Ascending aorta (tissue), 2 donors: ENCODE results near the gene CIRBP. TPM values are rescaled to one million over a fixed set of nuclear protein-coding genes. Genes with fewer than 3 reads are reported as not detected.
"Not testable (repeated sequence)": the region's sequence is repeated elsewhere in the genome, so short reads cannot be mapped to it uniquely, and the experiment has no call there.

Experiments
- DNase-seq, 2 donors: peaks; one replicate each; pipeline ENCODE4 v3.0.0-alpha.2; 2019; ENCODE audit warnings: low spot score in 2 of 2
- H3K27ac ChIP-seq, 2 donors: fragments of 200-600 bp; sonication (generic); one replicate each; pipeline ENCODE4 v1.5.1; 2016 to 2017; ENCODE audit warnings: mild to moderate bottlenecking in 1 of 2
- H3K27me3 ChIP-seq: fragments of 200-600 bp; sonication (generic); one replicate; pipeline ENCODE4 v1.5.1; 2017
- H3K36me3 ChIP-seq, 2 donors: fragments of 200-600 bp; sonication (generic); one replicate each; pipeline ENCODE4 v1.5.1; 2016
- H3K4me1 ChIP-seq, 2 donors: fragments of 200-600 bp; sonication (generic); one replicate each; pipeline ENCODE4 v1.5.1; 2016 to 2017; ENCODE audit warnings: mild to moderate bottlenecking in 1 of 2
- H3K4me3 ChIP-seq, 2 donors: fragments of 200-600 bp; sonication (generic); one replicate each; pipeline ENCODE4 v1.5.1; 2016 to 2017; ENCODE audit warnings: mild to moderate bottlenecking in 1 of 2
- H3K9me3 ChIP-seq, 2 donors: fragments of 200-600 bp; sonication (generic); one replicate each; pipeline ENCODE4 v1.5.1; 2016
- intact Hi-C: fragments of 100-400 bp; cut with DNase I; formaldehyde crosslinking; loops from one replicate; pipeline ENCODE4 v1.15.1; 2023
- total RNA-seq: library from RNA; depleted of rRNA; stranded (reverse); fragments of >200 nt; gene quantifications from one replicate; pipeline ENCODE4 v1.1.0, GENCODE V29; 2016
- TF ChIP-seq, protein P1 (sequence below), 3 experiments: fragments of 200-600 bp in 2 of 3; fragments of 450-650 bp in 1 of 3; sonication (generic) in 2 of 3; IDR thresholded peaks; one replicate each; pipeline ENCODE4 v1.5.1; 2016 to 2019; ENCODE audit warnings: antibody characterized with exemption in 3 of 3, mild to moderate bottlenecking in 1 of 3, moderate library complexity in 1 of 3

CIRBP gene
- total RNA-seq, 1 donor from 2014 or later, result 442 TPM

DNA sequence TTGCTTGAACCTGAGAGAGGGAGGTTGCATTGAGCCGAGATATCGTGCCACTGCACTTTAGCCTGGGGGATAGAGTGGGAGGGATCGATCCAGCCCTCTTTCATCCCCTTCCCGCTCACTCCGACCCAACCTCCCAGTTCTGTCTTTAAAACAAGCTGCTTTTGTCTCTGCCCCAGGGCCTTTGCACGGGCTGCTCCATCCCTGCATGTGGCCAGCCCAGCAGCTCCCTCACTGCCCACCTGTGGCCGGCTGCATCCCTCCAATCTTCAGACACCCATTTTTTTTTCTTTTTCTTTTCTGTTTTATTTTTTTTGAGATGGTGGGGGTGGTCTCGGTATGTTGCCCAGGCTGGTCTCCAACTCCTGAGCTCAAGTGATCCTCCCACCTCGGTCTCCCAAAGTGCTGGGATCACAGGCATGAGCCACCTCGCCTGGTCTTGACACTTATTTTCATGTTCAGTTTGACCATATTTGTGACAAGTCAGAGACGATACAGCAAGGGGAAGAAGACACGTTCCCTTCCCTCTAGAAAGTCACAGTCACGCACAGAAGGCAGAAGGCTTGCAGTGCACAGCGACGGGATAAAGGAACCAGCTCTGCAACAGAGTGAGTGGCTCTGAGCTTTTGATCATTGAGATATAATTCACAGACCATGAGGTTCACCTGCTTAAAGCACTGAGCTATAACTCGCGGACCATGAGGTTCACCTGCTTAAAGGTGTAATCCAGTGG, 48.3 kb downstream of the CIRBP start:
- Histone ChIP-seq H3K4me3 (no peak overlapping the region), H3K27me3 (peaks cover 8% of the 10 kb centered on the region), H3K4me1 (no peaks in the 10 kb centered on the region), H3K36me3 (no peaks in the 10 kb centered on the region), H3K27ac (no peak overlapping the region), H3K9me3 (no peaks in the 10 kb centered on the region)
- DNase-seq, result no peak
- TF ChIP-seq, protein P1, sequence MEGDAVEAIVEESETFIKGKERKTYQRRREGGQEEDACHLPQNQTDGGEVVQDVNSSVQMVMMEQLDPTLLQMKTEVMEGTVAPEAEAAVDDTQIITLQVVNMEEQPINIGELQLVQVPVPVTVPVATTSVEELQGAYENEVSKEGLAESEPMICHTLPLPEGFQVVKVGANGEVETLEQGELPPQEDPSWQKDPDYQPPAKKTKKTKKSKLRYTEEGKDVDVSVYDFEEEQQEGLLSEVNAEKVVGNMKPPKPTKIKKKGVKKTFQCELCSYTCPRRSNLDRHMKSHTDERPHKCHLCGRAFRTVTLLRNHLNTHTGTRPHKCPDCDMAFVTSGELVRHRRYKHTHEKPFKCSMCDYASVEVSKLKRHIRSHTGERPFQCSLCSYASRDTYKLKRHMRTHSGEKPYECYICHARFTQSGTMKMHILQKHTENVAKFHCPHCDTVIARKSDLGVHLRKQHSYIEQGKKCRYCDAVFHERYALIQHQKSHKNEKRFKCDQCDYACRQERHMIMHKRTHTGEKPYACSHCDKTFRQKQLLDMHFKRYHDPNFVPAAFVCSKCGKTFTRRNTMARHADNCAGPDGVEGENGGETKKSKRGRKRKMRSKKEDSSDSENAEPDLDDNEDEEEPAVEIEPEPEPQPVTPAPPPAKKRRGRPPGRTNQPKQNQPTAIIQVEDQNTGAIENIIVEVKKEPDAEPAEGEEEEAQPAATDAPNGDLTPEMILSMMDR (IDR thresholded peaks at IDR 0.05), result no peak
- intact Hi-C loops, result loop anchor here (5.0 kb wide), 1 partner anchor 45 kb away; no protein-coding TSS in a partner anchor

- Histone ChIP-seq H3K9me3 (no peaks in the 10 kb centered on the region), H3K36me3 (no peaks in the 10 kb centered on the region), H3K27ac (no peak overlapping the region), H3K4me1 (no peaks in the 10 kb centered on the region), H3K27me3 (peaks cover 8% of the 10 kb centered on the region), H3K4me3 (no peak overlapping the region)
- TF ChIP-seq, protein P1 (IDR thresholded peaks at IDR 0.05), result no peak
- DNase-seq, result no peak
- intact Hi-C loops, result loop anchor here (5.0 kb wide), 1 partner anchor 43 kb away; no protein-coding TSS in a partner anchor
These were observed 49.7 kb downstream of the CIRBP start for GRCh38 chr19:1318678-1319471.

DNA sequence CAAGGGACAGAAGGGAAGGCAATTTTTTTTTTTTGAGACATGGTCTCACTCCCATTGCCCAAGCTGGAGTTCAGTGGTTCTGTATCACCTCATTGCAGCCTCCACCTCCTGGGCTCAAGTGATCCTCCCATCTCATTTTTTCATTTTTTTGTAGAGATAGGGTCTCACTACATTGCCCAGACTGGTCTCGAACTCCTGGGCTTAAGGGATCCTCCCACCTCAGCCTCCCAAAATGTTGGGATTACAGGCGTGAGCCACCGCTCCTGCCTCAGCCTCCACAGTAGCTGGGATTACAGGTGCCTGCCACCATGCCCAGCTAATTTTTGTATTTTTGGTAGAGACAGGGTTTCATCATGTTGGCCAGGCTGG, 51.1 kb downstream of the CIRBP start:
- H3K9me3 ChIP-seq, intact Hi-C loops, H3K4me3 ChIP-seq, DNase-seq, H3K4me1 ChIP-seq, H3K27ac ChIP-seq, H3K36me3 ChIP-seq: not testable (repeated sequence)
- H3K27me3 ChIP-seq, result peaks cover 14% of the 10 kb centered on the region

GRCh38 chr19:1321539-1321938, 52.4 kb downstream of the CIRBP start:
- no peak for DNase-seq
- Histone ChIP-seq H3K4me1 (peaks cover 0 to 6% of the 10 kb centered on the region in 2 donors), H3K27me3 (peaks cover 11% of the 10 kb centered on the region), H3K4me3 (no peak overlapping the region), H3K9me3 (no peaks in the 10 kb centered on the region), H3K36me3 (no peaks in the 10 kb centered on the region), H3K27ac (no peak overlapping the region)
- TF ChIP-seq, protein P1 (IDR thresholded peaks at IDR 0.05), result no peak
- intact Hi-C loops, result no loop called here

- Histone ChIP-seq H3K9me3 (no peaks in the 10 kb centered on the region), H3K36me3 (no peaks in the 10 kb centered on the region), H3K4me1 (peaks cover 0 to 6% of the 10 kb centered on the region in 2 donors), H3K27ac (no peak overlapping the region), H3K4me3 (no peak overlapping the region), H3K27me3 (peaks cover 11% of the 10 kb centered on the region)
- intact Hi-C loops, result no loop called here
- TF ChIP-seq, protein P1 (IDR thresholded peaks at IDR 0.05), result no peak
- no peak for DNase-seq
These were observed 53.3 kb downstream of the CIRBP start for GRCh38 chr19:1322198-1322981.
